Thyroid gland (tissue), 4 donors: ENCODE data around the gene TEX13B.

ENCODE experiments used
- POLR2A ChIP-seq, 2 donors: fragments of 450-650 bp; IDR thresholded peaks; one replicate each; pipeline ENCODE4 v1.6.1; 2017; ENCODE audit warnings: antibody characterized with exemption in 2 of 2, mild to moderate bottlenecking in 2 of 2, moderate library complexity in 1 of 2
- TF ChIP-seq, protein P1 (sequence below), 6 experiments: fragments of 200-600 bp in 3 of 6; fragments of 450-650 bp in 3 of 6; sonication (generic) in 3 of 6; IDR thresholded peaks; one replicate each; pipeline ENCODE4 v1.5.1; 2016 to 2019; ENCODE audit warnings: antibody characterized with exemption in 6 of 6, mild to moderate bottlenecking in 2 of 6, inconsistent platforms in 1 of 6, moderate library complexity in 1 of 6

DNA sequence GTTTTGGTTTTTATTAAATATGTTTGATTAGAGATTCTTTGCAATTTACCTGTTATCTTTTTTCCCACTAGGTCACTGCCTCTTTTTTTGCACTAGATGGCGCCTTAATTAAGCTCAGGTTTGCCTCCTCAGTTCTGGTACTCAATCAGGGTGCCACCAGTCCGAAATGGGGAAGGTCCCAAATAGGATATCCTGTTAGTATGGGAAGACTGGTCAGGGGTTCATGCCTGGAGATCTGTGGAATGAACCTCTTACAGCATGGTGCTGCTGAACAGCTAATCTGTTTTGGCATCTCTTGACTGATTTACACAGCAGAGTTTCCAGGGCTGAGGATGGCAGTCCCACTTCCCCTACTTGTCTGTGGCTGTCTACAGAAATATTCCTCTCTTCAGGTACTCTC, 38.5 kb upstream of the TEX13B start:
- TF ChIP-seq POLR2A (IDR thresholded peaks at IDR 0.05), result no peak
- TF ChIP-seq, protein P1, sequence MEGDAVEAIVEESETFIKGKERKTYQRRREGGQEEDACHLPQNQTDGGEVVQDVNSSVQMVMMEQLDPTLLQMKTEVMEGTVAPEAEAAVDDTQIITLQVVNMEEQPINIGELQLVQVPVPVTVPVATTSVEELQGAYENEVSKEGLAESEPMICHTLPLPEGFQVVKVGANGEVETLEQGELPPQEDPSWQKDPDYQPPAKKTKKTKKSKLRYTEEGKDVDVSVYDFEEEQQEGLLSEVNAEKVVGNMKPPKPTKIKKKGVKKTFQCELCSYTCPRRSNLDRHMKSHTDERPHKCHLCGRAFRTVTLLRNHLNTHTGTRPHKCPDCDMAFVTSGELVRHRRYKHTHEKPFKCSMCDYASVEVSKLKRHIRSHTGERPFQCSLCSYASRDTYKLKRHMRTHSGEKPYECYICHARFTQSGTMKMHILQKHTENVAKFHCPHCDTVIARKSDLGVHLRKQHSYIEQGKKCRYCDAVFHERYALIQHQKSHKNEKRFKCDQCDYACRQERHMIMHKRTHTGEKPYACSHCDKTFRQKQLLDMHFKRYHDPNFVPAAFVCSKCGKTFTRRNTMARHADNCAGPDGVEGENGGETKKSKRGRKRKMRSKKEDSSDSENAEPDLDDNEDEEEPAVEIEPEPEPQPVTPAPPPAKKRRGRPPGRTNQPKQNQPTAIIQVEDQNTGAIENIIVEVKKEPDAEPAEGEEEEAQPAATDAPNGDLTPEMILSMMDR (IDR thresholded peaks at IDR 0.05), result peak in 4 of 6 experiments; percentile 12 to 43 (median 35)
